ENCODE measurements around the gene PAX5. TPM values are rescaled to one million over a fixed set of nuclear protein-coding genes. Genes with fewer than 3 reads are reported as not detected.

Gene PAX5
- polyA plus RNA-seq, 1 donor from 2014 or later: not detected

GRCh38 chr9:36924071-36924470 lies 110.0 kb downstream of the PAX5 start:
- Histone ChIP-seq H4K20me1 (ENCODE audit: insufficient read depth) (no peaks in the 10 kb centered on the region), H3K27ac (ENCODE audit: low read length) (no peak overlapping the region), H3K4me3 (ENCODE audit: low read length) (no peak overlapping the region), H3K9me3 (ENCODE audit: low read length) (no peaks in the 10 kb centered on the region), H3K4me2 (ENCODE audit: low read length) (no peak overlapping the region), H3F3A (ENCODE audit: insufficient read depth, low read length, poor library complexity, severe bottlenecking) (no peaks in the 10 kb centered on the region), H2AFZ (ENCODE audit: low read depth, low read length) (no peak overlapping the region), H3K27me3 (ENCODE audit: insufficient read depth, low read depth, low read length) (no peaks in the 10 kb centered on the region), H3K79me2 (replicated peaks; ENCODE audit: insufficient read depth, low read length) (no peaks in the 10 kb centered on the region), H3K9ac (ENCODE audit: low read length) (no peak overlapping the region), H3K9me2 (ENCODE audit: insufficient read depth, low read length) (no peaks in the 10 kb centered on the region), H3K36me3 (ENCODE audit: insufficient read depth, low read length) (no peaks in the 10 kb centered on the region)
- TF ChIP-seq MXI1 (conservative IDR thresholded peaks at IDR 0.05; ENCODE audit: poor library complexity, severe bottlenecking) (no peak), RAD21 (conservative IDR thresholded peaks at IDR 0.05) (no peak), SMC3 (conservative IDR thresholded peaks at IDR 0.05; ENCODE audit: poor library complexity) (no peak), EP300 (conservative IDR thresholded peaks at IDR 0.05; ENCODE audit: poor library complexity, severe bottlenecking) (no peak), POLR2AphosphoS5 (IDR thresholded peaks at IDR 0.05) (no peak), TAF1 (IDR thresholded peaks at IDR 0.05; ENCODE audit: low read depth) (no peak), EZH2 (IDR thresholded peaks at IDR 0.05; ENCODE audit: borderline replicate concordance, insufficient read depth, low read length, poor library complexity, severe bottlenecking) (no peak), REST (IDR thresholded peaks at IDR 0.05; ENCODE audit: borderline replicate concordance) (no peak), CTCF (IDR thresholded peaks at IDR 0.05; ENCODE audit: poor library complexity, severe bottlenecking) (no peak)

- no peaks in the 10 kb centered on the region for H3F3A ChIP-seq (ENCODE audit: insufficient read depth, low read length, poor library complexity, severe bottlenecking)
- no peak for TF ChIP-seq MXI1 (conservative IDR thresholded peaks at IDR 0.05; ENCODE audit: poor library complexity, severe bottlenecking)
- no peak for TF ChIP-seq POLR2AphosphoS5 (IDR thresholded peaks at IDR 0.05)
- no peak for TF ChIP-seq CTCF (IDR thresholded peaks at IDR 0.05; ENCODE audit: poor library complexity, severe bottlenecking)
- no peak for TF ChIP-seq EP300 (conservative IDR thresholded peaks at IDR 0.05; ENCODE audit: poor library complexity, severe bottlenecking)
- no peak for TF ChIP-seq EZH2 (IDR thresholded peaks at IDR 0.05; ENCODE audit: borderline replicate concordance, insufficient read depth, low read length, poor library complexity, severe bottlenecking)
- no peak for TF ChIP-seq RAD21 (conservative IDR thresholded peaks at IDR 0.05)
- no peak for TF ChIP-seq REST (IDR thresholded peaks at IDR 0.05; ENCODE audit: borderline replicate concordance)
- no peak for TF ChIP-seq TAF1 (IDR thresholded peaks at IDR 0.05; ENCODE audit: low read depth)
- no peak for TF ChIP-seq SMC3 (conservative IDR thresholded peaks at IDR 0.05; ENCODE audit: poor library complexity)
- no peak overlapping the region for H3K4me2 ChIP-seq (ENCODE audit: low read length)
- no peak overlapping the region for H3K9ac ChIP-seq (ENCODE audit: low read length)
- H3K4me3 ChIP-seq (ENCODE audit: low read length): no peak overlapping the region
- H4K20me1 ChIP-seq (ENCODE audit: insufficient read depth): no peaks in the 10 kb centered on the region
- H3K9me3 ChIP-seq (ENCODE audit: low read length): peaks cover 4% of the 10 kb centered on the region
- H3K27ac ChIP-seq (ENCODE audit: low read length): no peak overlapping the region
- no peak overlapping the region for H2AFZ ChIP-seq (ENCODE audit: low read depth, low read length)
- H3K36me3 ChIP-seq (ENCODE audit: insufficient read depth, low read length): no peaks in the 10 kb centered on the region
- no peaks in the 10 kb centered on the region for H3K79me2 ChIP-seq (replicated peaks; ENCODE audit: insufficient read depth, low read length)
- H3K27me3 ChIP-seq (ENCODE audit: insufficient read depth, low read depth, low read length): no peaks in the 10 kb centered on the region
- H3K9me2 ChIP-seq (ENCODE audit: insufficient read depth, low read length): no peaks in the 10 kb centered on the region
Measured at GRCh38 chr9:36923025-36923625, 110.9 kb downstream of the PAX5 start.
